H1 (cell line): Measurements from ENCODE around the gene RERE. TPM values are rescaled to one million over a fixed set of nuclear protein-coding genes. Genes with fewer than 3 reads are reported as not detected.

Experiments
- CTCF ChIA-PET: fragments of 300-600 bp; sonication (Branson Sonifier 250); formaldehyde crosslinking; loops from one replicate; lab custom pipeline; 2021; ENCODE audit not compliant: partially characterized antibody; lab: Charles Lee
- POLR2A ChIA-PET: fragments of 300-600 bp; sonication (Branson Sonifier 250); formaldehyde crosslinking; loops from one replicate; lab custom pipeline; 2021; ENCODE audit warnings: inconsistent platforms; ENCODE audit not compliant: partially characterized antibody; lab: Charles Lee
- DNase-seq, 2 experiments: peaks; one replicate each; pipeline versions ENCODE4 v3.0.0 to v3.0.0-alpha.2; 2010 to 2022; ENCODE audit warnings: low spot score in 2 of 2, low read depth in 1 of 2, mixed read lengths in 1 of 2
- FAIRE-seq: peaks from 2 replicates; lab custom pipeline; 2011; peaks lifted over from hg19 to GRCh38; lab: Jason Lieb, UNC
- H2AFZ ChIP-seq: 2 replicates; pipeline ENCODE4 v1.8.1; 2012; ENCODE audit warnings: low read length, inconsistent platforms
- H2AK5ac ChIP-seq: 2 replicates; pipeline ENCODE4 v1.6.1; 2013; ENCODE audit warnings: low read depth, low read length
- H2BK120ac ChIP-seq: replicated peaks from 2 replicates; pipeline ENCODE3; 2013; ENCODE audit warnings: low read depth, low read length, inconsistent platforms
- H2BK12ac ChIP-seq: 2 replicates; pipeline ENCODE4 v1.6.1; 2013; ENCODE audit warnings: low read depth, low read length
- H2BK15ac ChIP-seq: 2 replicates; pipeline ENCODE4 v1.6.1; 2013; ENCODE audit warnings: low read length
- H2BK20ac ChIP-seq: 2 replicates; pipeline ENCODE4 v1.6.1; 2013; ENCODE audit warnings: low read length
- H2BK5ac ChIP-seq: 2 replicates; pipeline ENCODE4 v1.6.1; 2013; ENCODE audit warnings: low read depth, low read length
- H3K14ac ChIP-seq: 2 replicates; pipeline ENCODE4 v1.6.1; 2013; ENCODE audit warnings: inconsistent platforms; ENCODE audit not compliant: insufficient read length
- H3K18ac ChIP-seq: 2 replicates; pipeline ENCODE4 v1.6.1; 2013; ENCODE audit warnings: low read length; ENCODE audit errors: extremely low read depth
- H3K23ac ChIP-seq: 2 replicates; pipeline ENCODE4 v1.6.1; 2013; ENCODE audit warnings: inconsistent platforms; ENCODE audit not compliant: insufficient read length
- H3K23me2 ChIP-seq: 2 replicates; pipeline ENCODE4 v1.6.1; 2013; ENCODE audit warnings: low read depth, low read length
- H3K27ac ChIP-seq: 2 replicates; pipeline ENCODE4 v1.6.1; 2011; ENCODE audit warnings: low read depth, low read length, inconsistent platforms
- H3K27me3 ChIP-seq, 4 experiments: replicated peaks in 1 of 4; 1 replicate in 1 of 4; 2 replicates in 3 of 4; pipeline versions ENCODE4 v1.6.1 to v1.8.1; 2011 to 2013; ENCODE audit warnings: low read length in 3 of 4, mild to moderate bottlenecking in 3 of 4, inconsistent platforms in 2 of 4, mixed read lengths in 2 of 4, moderate library complexity in 1 of 4; ENCODE audit not compliant: control insufficient read depth in 3 of 4, insufficient read depth in 3 of 4; ENCODE audit errors: extremely low read depth in 1 of 4
- H3K36me3 ChIP-seq, 4 experiments: 2 replicates each; pipeline versions ENCODE4 v1.6.1 to v1.8.1; 2011 to 2013; ENCODE audit warnings: mild to moderate bottlenecking in 4 of 4, low read length in 3 of 4, moderate library complexity in 2 of 4, control low read depth in 1 of 4, inconsistent platforms in 1 of 4; ENCODE audit not compliant: insufficient read depth in 4 of 4, control insufficient read depth in 2 of 4
- H3K4ac ChIP-seq: replicated peaks from 2 replicates; pipeline ENCODE3; 2013; ENCODE audit warnings: low read length, low read depth, mixed read lengths, inconsistent platforms; ENCODE audit not compliant: insufficient read length
- H3K4me1 ChIP-seq, 4 experiments: replicated peaks in 1 of 4; 1 replicate in 1 of 4; 2 replicates in 3 of 4; pipeline versions ENCODE4 v1.6.1 to v1.8.1; 2011 to 2013; ENCODE audit warnings: low read length in 3 of 4, inconsistent platforms in 2 of 4, mixed read lengths in 1 of 4; ENCODE audit not compliant: insufficient read depth in 4 of 4, control insufficient read depth in 3 of 4
- H3K4me2 ChIP-seq, 2 experiments: 2 replicates each; pipeline versions ENCODE4 v1.6.1 to v1.8.1; 2011 to 2013; ENCODE audit warnings: low read depth in 2 of 2, low read length in 2 of 2, control low read depth in 1 of 2, inconsistent platforms in 1 of 2, mild to moderate bottlenecking in 1 of 2; ENCODE audit not compliant: insufficient read depth in 1 of 2
- H3K4me3 ChIP-seq, 4 experiments: fragments of 200-600, 300-600 bp in 1 of 4; sonication (generic), shearing (Covaris generic), sonication (Bioruptor Twin) in 1 of 4; 2 replicates each; pipeline versions ENCODE4 v1.5.1 to v1.8.1; 2011 to 2016; ENCODE audit warnings: low read length in 4 of 4, low read depth in 3 of 4, control low read depth in 2 of 4, inconsistent platforms in 2 of 4, mild to moderate bottlenecking in 2 of 4, mixed read lengths in 1 of 4, moderate library complexity in 1 of 4; ENCODE audit not compliant: insufficient read depth in 2 of 4; ENCODE audit errors: extremely low read depth in 1 of 4
- H3K56ac ChIP-seq: replicated peaks from 2 replicates; pipeline ENCODE3; 2013; ENCODE audit warnings: low read depth, mild to moderate bottlenecking, mixed read lengths, low read length, inconsistent platforms; ENCODE audit not compliant: insufficient read length
- H3K79me1 ChIP-seq: 2 replicates; pipeline ENCODE4 v1.6.1; 2013; ENCODE audit warnings: low read depth, low read length, control low read depth
- H3K79me2 ChIP-seq, 2 experiments: 2 replicates each; pipeline versions ENCODE4 v1.6.1 to v1.8.1; 2012 to 2013; ENCODE audit warnings: low read length in 2 of 2, mild to moderate bottlenecking in 2 of 2, inconsistent platforms in 1 of 2; ENCODE audit not compliant: insufficient read depth in 2 of 2, control insufficient read depth in 1 of 2
- H3K9ac ChIP-seq, 4 experiments: replicated peaks in 1 of 4; 1 replicate in 1 of 4; 2 replicates in 3 of 4; pipeline versions ENCODE4 v1.6.1 to v1.8.1; 2011 to 2013; ENCODE audit warnings: low read depth in 3 of 4, low read length in 3 of 4, control low read depth in 2 of 4, mild to moderate bottlenecking in 2 of 4, moderate library complexity in 2 of 4, inconsistent platforms in 1 of 4; ENCODE audit errors: extremely low read depth in 1 of 4
- H3K9me3 ChIP-seq, 2 experiments: 2 replicates each; pipeline versions ENCODE4 v1.6.1 to v1.8.1; 2012 to 2013; ENCODE audit warnings: mild to moderate bottlenecking in 2 of 2, moderate library complexity in 2 of 2, control low read depth in 1 of 2, inconsistent platforms in 1 of 2, low read depth in 1 of 2, low read length in 1 of 2, mixed read lengths in 1 of 2; ENCODE audit not compliant: insufficient read depth in 2 of 2
- H4K20me1 ChIP-seq, 2 experiments: replicated peaks in 1 of 2; 2 replicates each; pipeline versions ENCODE3 to v1.8.1; 2011 to 2013; ENCODE audit warnings: inconsistent platforms in 2 of 2, low read length in 2 of 2, mild to moderate bottlenecking in 1 of 2; ENCODE audit not compliant: insufficient read depth in 2 of 2, control insufficient read depth in 1 of 2
- H4K5ac ChIP-seq: 2 replicates; pipeline ENCODE4 v1.6.1; 2013; ENCODE audit warnings: low read length, low read depth, mixed read lengths, inconsistent platforms; ENCODE audit not compliant: insufficient read length
- H4K8ac ChIP-seq: 2 replicates; pipeline ENCODE4 v1.8.0; 2013; ENCODE audit warnings: mild to moderate bottlenecking, moderate library complexity, low read length, inconsistent platforms; ENCODE audit not compliant: insufficient read depth; ENCODE audit errors: extremely low read depth
- H4K91ac ChIP-seq: replicated peaks from 2 replicates; pipeline ENCODE3; 2013; ENCODE audit warnings: low read length, mixed read lengths, inconsistent platforms; ENCODE audit not compliant: insufficient read length
- CBX8 ChIP-seq: fragments of 300-800, 300-1000 bp; sonication (generic); IDR thresholded peaks from 2 replicates; pipeline ENCODE4 v1.7.1; 2016; ENCODE audit warnings: low read depth, low read length, borderline replicate concordance
- GTF2F1 ChIP-seq: IDR thresholded peaks from 2 replicates; pipeline ENCODE4 v1.6.1; 2012; ENCODE audit warnings: low read depth, low read length, improper control_type of control experiment, borderline replicate concordance
- NANOG ChIP-seq: IDR thresholded peaks from 2 replicates; pipeline ENCODE4 v1.6.1; 2011; ENCODE audit warnings: low read length, low read depth, mild to moderate bottlenecking, inconsistent platforms; ENCODE audit not compliant: insufficient read depth, poor library complexity, severe bottlenecking
- RXRA ChIP-seq: IDR thresholded peaks from 2 replicates; pipeline ENCODE4 v1.6.1; 2011; ENCODE audit warnings: low read depth, mild to moderate bottlenecking, low read length, moderate library complexity; ENCODE audit not compliant: insufficient read depth
- WGBS, 2 experiments: shearing (Covaris generic) in 1 of 2; methylation state at CpG; one replicate each; pipeline versions ENCODE4 v1.1.6 to v1.1.7; 2013 to 2015; ENCODE audit warnings: low lambda C conversion rate in 2 of 2, mixed read lengths in 2 of 2, inconsistent platforms in 1 of 2, low coverage in 1 of 2, missing lambda C conversion rate in 1 of 2; ENCODE audit not compliant: insufficient replicate concordance in 2 of 2, insufficient coverage in 1 of 2, insufficient read length in 1 of 2; ENCODE audit errors: extremely low coverage in 1 of 2, missing lambda C conversion rate in 1 of 2; 5-methylcytosine and 5-hydroxymethylcytosine counted together
- polyA plus RNA-seq, 7 experiments: library from polyadenylated mRNA; depleted of rRNA in 3 of 7; stranded (reverse) in 5 of 7; unstranded in 2 of 7; fragments of >200 nt in 5 of 7; fragments of 200-250 nt in 2 of 7; gene quantifications; 1 replicate in 5 of 7; 2 replicates in 1 of 7; 4 replicates in 1 of 7; pipeline versions ENCODE4 v1.2.1 to v1.2.3, GENCODE V29; 2011 to 2013; ENCODE audit warnings: missing spikeins in 2 of 7, mixed read lengths in 2 of 7
- total RNA-seq: library from RNA; stranded (reverse); fragmentation: NEBNext Ultra II Directional; extraction: Animal tissue kit (Norgen Biotek cat#: 25700); gene quantifications from 2 replicates; pipeline ENCODE4 v1.2.1, GENCODE V29; 2021

Gene RERE
- total and polyA plus RNA-seq, 2 of the 8 experiments (the other 6 are each of a cell fraction or from before 2014, with no cell fraction given), result 15.3 to 142 TPM

DNA sequence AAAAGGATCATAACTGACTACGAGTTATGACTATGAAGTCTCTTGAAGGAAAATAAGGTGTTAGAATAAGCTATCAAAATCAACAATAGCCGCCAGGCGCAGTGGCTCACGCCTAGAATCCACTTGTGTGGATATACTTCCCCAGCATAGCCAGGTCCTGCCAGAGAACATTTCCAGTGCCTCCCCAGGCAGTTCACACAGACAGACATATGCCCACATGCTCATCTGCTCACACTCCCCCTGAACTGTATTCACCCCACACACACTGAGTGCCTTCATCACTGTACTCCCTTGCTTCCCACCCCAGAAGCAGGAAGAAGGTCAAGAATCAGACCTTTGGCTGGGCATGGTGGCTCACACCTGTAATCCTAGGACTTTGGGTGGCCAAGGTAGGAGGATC, 6.5 kb downstream of the RERE start:
- no peak for DNase-seq
- no peak overlapping the region for H2BK20ac ChIP-seq
- WGBS, 2 experiments, result 95% methylated on average over 4 of the region's 4 CpGs; no CpG with 5 or more reads in 1 of the 2 experiments
- no peaks in the 10 kb centered on the region; a peak in 1 of 8 replicates for H3K36me3 ChIP-seq
- H2BK120ac ChIP-seq, result no peak overlapping the region
- no peak overlapping the region for H3K27ac ChIP-seq
- H3K27me3 ChIP-seq, result no peaks in the 10 kb centered on the region
- no peak overlapping the region for H3K56ac ChIP-seq
- no peak for TF ChIP-seq NANOG
- no peak for TF ChIP-seq RXRA
- no peak for TF ChIP-seq CBX8
- TF ChIP-seq GTF2F1, result no peak
- CTCF ChIA-PET, result interaction anchor here (1.1 to 1.4 kb wide), 2 partner anchors 11 to 25 kb away, joined by 4 to 5 read pairs; no protein-coding TSS in a partner anchor
- H3K23ac ChIP-seq, result no peak overlapping the region
- H2AK5ac ChIP-seq, result peak overlapping the region; percentile 53; the same call in 1 of the 2 replicates
- no peak overlapping the region for H3K4me3 ChIP-seq
- no peaks in the 10 kb centered on the region for H3K9me3 ChIP-seq
- H3K4ac ChIP-seq, result no peak overlapping the region
- FAIRE-seq, result no peak
- peaks cover 9% of the 10 kb centered on the region; the same call in 1 of the 2 replicates for H3K79me1 ChIP-seq
- no peak overlapping the region for H4K5ac ChIP-seq
- peaks cover 6 to 9% of the 10 kb centered on the region in 2 experiments for H4K20me1 ChIP-seq
- H3K9ac ChIP-seq, result no peak overlapping the region
- no peak overlapping the region for H3K4me2 ChIP-seq
- no peak overlapping the region for H4K91ac ChIP-seq
- peaks cover 3% of the 10 kb centered on the region; the same call in 1 of the 2 replicates for H3K23me2 ChIP-seq
- POLR2A ChIA-PET, result interaction anchor here (1.0 kb wide), 1 partner anchor 50 kb away, joined by 3 read pairs; no protein-coding TSS in a partner anchor
- H4K8ac ChIP-seq, result no peak overlapping the region
- peaks cover 23 to 99% of the 10 kb centered on the region in 2 experiments for H3K79me2 ChIP-seq
- H3K18ac ChIP-seq, result no peak overlapping the region
- no peak overlapping the region for H2BK15ac ChIP-seq
- H3K14ac ChIP-seq, result no peak overlapping the region
- no peak overlapping the region for H2BK5ac ChIP-seq
- H3K4me1 ChIP-seq, result peaks cover 0 to 6% (median 4%) of the 10 kb centered on the region in 4 experiments; a peak in 5 of 7 replicates
- no peak overlapping the region for H2BK12ac ChIP-seq
- H2AFZ ChIP-seq, result no peak overlapping the region
